Measurements from ENCODE around the gene GRIP1. TPM values are rescaled to one million over a fixed set of nuclear protein-coding genes. Genes with fewer than 3 reads are reported as not detected.
"Not testable (repeated sequence)": the region's sequence is repeated elsewhere in the genome, so short reads cannot be mapped to it uniquely, and the experiment has no call there.

Gene GRIP1
- total and polyA plus RNA-seq, 10 of the 15 experiments (the other 5 are each of a cell fraction or from before 2014, with no cell fraction given), result 0.05 to 0.85 (median 0.50) TPM; not detected in 7

- H3K27me3 ChIP-seq (replicated peaks in 1 of 2; ENCODE audit: control insufficient read depth in 2 of 2, insufficient read depth in 2 of 2, low read length in 1 of 2); H3K4me1 ChIP-seq (ENCODE audit: control insufficient read depth, insufficient read depth, low read length); H2AFZ ChIP-seq (ENCODE audit: control insufficient read depth, low read depth, low read length); POLR2A ChIA-PET; H3K36me3 ChIP-seq (ENCODE audit: control insufficient read depth in 2 of 2, insufficient read depth in 2 of 2, low read length in 1 of 2); CTCF ChIA-PET; BruUV-seq (replicated peaks); RAD21 ChIA-PET (ENCODE audit: unreplicated experiment); H3K4me2 ChIP-seq (ENCODE audit: control insufficient read depth, insufficient read depth); FAIRE-seq; H3K79me2 ChIP-seq (ENCODE audit: control insufficient read depth, insufficient read depth, low read length); H3K9me3 ChIP-seq (replicated peaks; ENCODE audit: control insufficient read depth, insufficient read depth, low read length); H4K20me1 ChIP-seq (ENCODE audit: control insufficient read depth, insufficient read depth); SMC1A ChIA-PET (ENCODE audit: uncharacterized antibody, unreplicated experiment); DNase-seq (ENCODE audit: low read depth, low spot score); in situ Hi-C loops (cut with MboI); intact Hi-C loops (cut with micrococcal nuclease; ENCODE audit: unreplicated experiment); H3K9ac ChIP-seq (ENCODE audit: control insufficient read depth, insufficient read depth, low read length); H3K4me3 ChIP-seq; ATAC-seq; H3K27ac ChIP-seq (ENCODE audit: control insufficient read depth, insufficient read depth): not testable (repeated sequence)
- 72% methylated on average over 6 of the region's 6 CpGs for WGBS (ENCODE audit: insufficient coverage, insufficient replicate concordance, low lambda C conversion rate, missing lambda C conversion rate)
These were observed 180.8 kb downstream of the GRIP1 start for GRCh38 chr12:66498059-66498458.

DNA sequence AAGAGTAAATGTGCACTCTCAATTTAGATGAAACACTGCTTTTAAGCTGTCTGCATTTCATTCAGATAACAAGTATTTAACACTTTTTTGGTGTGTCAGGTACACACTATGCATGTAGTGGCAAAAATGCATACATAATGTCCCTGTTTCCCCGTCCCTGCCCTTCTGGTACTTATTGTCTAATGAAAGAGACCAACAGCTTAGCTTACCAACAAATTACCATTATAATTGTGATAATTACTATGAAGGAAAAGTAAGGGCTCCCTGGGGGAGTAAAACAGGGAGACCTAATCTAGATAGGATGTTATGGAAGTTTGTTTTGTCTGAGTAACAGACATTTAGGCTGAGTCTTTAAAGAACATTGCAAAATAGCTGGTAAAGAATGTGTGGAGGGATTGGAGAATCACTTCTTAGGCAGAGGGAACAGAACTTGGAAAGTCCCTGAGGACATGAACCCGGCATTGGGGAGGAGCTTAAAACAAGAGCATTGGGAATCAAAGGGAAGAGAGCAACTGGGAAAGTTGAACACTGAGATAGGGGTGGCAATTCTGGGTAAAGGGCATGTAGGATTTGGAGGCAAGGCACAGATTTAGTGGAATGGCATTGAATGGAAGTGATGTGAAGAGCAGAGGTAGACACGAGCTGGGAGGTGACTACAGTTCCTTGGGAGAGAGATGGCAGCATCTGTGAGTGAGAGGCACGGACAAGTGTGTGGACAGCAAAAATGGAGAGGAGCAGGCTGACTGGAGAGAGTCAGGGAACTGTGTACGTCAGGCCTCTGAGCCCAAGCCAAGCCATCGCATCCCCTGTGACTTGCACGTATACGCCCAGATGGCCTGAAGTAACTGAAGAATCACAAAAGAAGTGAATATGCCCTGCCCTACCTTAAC is 181.6 kb downstream of the GRIP1 start:
- Histone ChIP-seq H3K9ac (ENCODE audit: control insufficient read depth, insufficient read depth, low read length) (no peak overlapping the region), H3K27me3 (replicated peaks in 1 of 2; ENCODE audit: control insufficient read depth in 2 of 2, insufficient read depth in 2 of 2, low read length in 1 of 2) (no peaks in the 10 kb centered on the region), H3K27ac (ENCODE audit: control insufficient read depth, insufficient read depth) (no peak overlapping the region), H4K20me1 (ENCODE audit: control insufficient read depth, insufficient read depth) (no peaks in the 10 kb centered on the region), H3K4me1 (ENCODE audit: control insufficient read depth, insufficient read depth, low read length) (no peaks in the 10 kb centered on the region; the same call in none of the 2 replicates), H3K36me3 (ENCODE audit: control insufficient read depth in 2 of 2, insufficient read depth in 2 of 2, low read length in 1 of 2) (no peaks in the 10 kb centered on the region), H3K4me3 (no peak overlapping the region), H3K9me3 (replicated peaks; ENCODE audit: control insufficient read depth, insufficient read depth, low read length) (no peaks in the 10 kb centered on the region), H2AFZ (ENCODE audit: control insufficient read depth, low read depth, low read length) (no peak overlapping the region), H3K4me2 (ENCODE audit: control insufficient read depth, insufficient read depth) (no peak overlapping the region), H3K79me2 (ENCODE audit: control insufficient read depth, insufficient read depth, low read length) (no peaks in the 10 kb centered on the region)
- FAIRE-seq (no peak), ATAC-seq (no peak), DNase-seq (ENCODE audit: low read depth, low spot score) (no peak)
- in situ Hi-C loops (cut with MboI), result no loop called here
- intact Hi-C loops (cut with micrococcal nuclease; ENCODE audit: unreplicated experiment), result no loop called here
- TF ChIP-seq JUND (IDR thresholded peaks at IDR 0.05; ENCODE audit: low read depth, low read length) (no peak), NFIC (IDR thresholded peaks at IDR 0.05; ENCODE audit: low read depth, low read length) (no peak), REST (IDR thresholded peaks at IDR 0.05; ENCODE audit: low read depth, low read length) (no peak), RCOR1 (conservative IDR thresholded peaks at IDR 0.05; ENCODE audit: low read depth, low read length) (no peak), ETV6 (conservative IDR thresholded peaks at IDR 0.05 in 1 of 2, IDR thresholded peaks at IDR 0.05 in 1 of 2; ENCODE audit: borderline replicate concordance in 1 of 2, low read depth in 1 of 2) (no peak), TBL1XR1 (IDR thresholded peaks at IDR 0.05; ENCODE audit: low read depth, low read length) (no peak), EGR1 (IDR thresholded peaks at IDR 0.05; ENCODE audit: borderline replicate concordance in 1 of 2, low read depth in 2 of 2, low read length in 2 of 2) (no peak), NR2F1 (conservative IDR thresholded peaks at IDR 0.05) (no peak)
- POLR2A ChIA-PET, result no interaction called here
- CTCF ChIA-PET, result no interaction called here
- BruUV-seq (replicated peaks), result no TSS peak
- RAD21 ChIA-PET (ENCODE audit: unreplicated experiment), result no interaction called here
- SMC1A ChIA-PET (ENCODE audit: uncharacterized antibody, unreplicated experiment), result no interaction called here
- 50% methylated on average over 8 of the region's 8 CpGs for WGBS (ENCODE audit: insufficient coverage, insufficient replicate concordance, low lambda C conversion rate, missing lambda C conversion rate)

Measured in GM12878 (cell line).